Measurements from ENCODE around the gene FAM13A. TPM values are rescaled to one million over a fixed set of nuclear protein-coding genes. Genes with fewer than 3 reads are reported as not detected.

The FAM13A gene
- total and polyA plus RNA-seq, 10 donors: 2.7 to 24.9 (median 18.3) TPM

DNA sequence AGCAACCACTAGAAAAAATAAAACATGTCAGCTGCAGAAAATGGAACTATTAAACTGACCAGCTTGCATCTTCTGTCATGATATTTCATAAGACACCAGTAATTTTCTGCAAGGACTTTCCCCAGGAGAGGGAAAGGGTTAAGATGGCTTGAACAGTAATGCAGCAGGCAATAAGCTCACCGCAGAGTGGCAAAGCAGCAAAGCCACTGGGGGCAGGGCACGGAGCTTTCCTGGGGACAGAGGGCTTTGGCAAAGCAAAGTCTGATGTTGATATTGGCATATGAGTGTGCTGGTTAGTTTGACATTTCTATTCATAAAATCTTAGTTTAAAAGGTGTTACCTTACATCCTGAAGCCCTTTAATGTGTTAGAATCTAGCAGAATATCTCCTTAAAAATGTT is 304.2 kb downstream of the FAM13A start:
- Histone ChIP-seq H3K27ac (no peak overlapping the region), H3K27me3 (replicated peaks in 1 of 7) (no peaks in the 10 kb centered on the region), H3K36me3 (peaks cover 0 to 68% (median 24%) of the 10 kb centered on the region in 6 donors), H3K9me3 (no peaks in the 10 kb centered on the region), H3K4me3 (no peak overlapping the region), H3K4me1 (no peaks in the 10 kb centered on the region)
- intact Hi-C loops (cut with DNase I; ENCODE audit: low total_unique reads): no loop called here
- DNase-seq: no peak
- TF ChIP-seq POLR2A (IDR thresholded peaks at IDR 0.05): no peak
- TF ChIP-seq POLR2AphosphoS5 (IDR thresholded peaks at IDR 0.05): no peak
- TF ChIP-seq, protein P1, sequence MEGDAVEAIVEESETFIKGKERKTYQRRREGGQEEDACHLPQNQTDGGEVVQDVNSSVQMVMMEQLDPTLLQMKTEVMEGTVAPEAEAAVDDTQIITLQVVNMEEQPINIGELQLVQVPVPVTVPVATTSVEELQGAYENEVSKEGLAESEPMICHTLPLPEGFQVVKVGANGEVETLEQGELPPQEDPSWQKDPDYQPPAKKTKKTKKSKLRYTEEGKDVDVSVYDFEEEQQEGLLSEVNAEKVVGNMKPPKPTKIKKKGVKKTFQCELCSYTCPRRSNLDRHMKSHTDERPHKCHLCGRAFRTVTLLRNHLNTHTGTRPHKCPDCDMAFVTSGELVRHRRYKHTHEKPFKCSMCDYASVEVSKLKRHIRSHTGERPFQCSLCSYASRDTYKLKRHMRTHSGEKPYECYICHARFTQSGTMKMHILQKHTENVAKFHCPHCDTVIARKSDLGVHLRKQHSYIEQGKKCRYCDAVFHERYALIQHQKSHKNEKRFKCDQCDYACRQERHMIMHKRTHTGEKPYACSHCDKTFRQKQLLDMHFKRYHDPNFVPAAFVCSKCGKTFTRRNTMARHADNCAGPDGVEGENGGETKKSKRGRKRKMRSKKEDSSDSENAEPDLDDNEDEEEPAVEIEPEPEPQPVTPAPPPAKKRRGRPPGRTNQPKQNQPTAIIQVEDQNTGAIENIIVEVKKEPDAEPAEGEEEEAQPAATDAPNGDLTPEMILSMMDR (IDR thresholded peaks at IDR 0.05 in 8 of 11, conservative IDR thresholded peaks at IDR 0.05 in 3 of 11): no peak
- 79 to 92% (median 83%) methylated on average over 2 of the region's 2 CpGs for WGBS, 5 donors

DNA sequence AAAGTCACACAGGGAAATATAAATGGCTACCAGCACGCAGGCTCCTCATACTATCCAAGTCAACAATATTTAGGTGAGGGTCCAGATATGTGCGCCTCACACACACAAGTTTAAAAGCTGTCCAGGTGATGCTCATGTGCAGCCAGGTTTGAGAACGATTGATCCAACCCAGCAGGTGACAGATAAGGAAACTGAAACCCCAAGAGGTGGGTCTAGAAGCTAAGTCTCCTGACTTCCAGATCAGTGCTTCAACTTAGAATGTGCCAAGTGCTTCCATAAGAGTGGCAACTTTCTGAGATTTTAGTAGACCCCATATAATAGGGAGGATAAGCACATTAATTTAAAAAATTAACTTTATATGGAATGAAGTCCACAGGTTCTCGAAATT is 304.9 kb downstream of the FAM13A start:
- Histone ChIP-seq H3K4me3 (no peak overlapping the region), H3K36me3 (peaks cover 0 to 72% (median 27%) of the 10 kb centered on the region in 6 donors), H3K9me3 (no peaks in the 10 kb centered on the region), H3K27ac (no peak overlapping the region), H3K27me3 (replicated peaks in 1 of 7) (no peaks in the 10 kb centered on the region), H3K4me1 (no peaks in the 10 kb centered on the region)
- intact Hi-C loops (cut with DNase I; ENCODE audit: low total_unique reads): no loop called here
- no peak for DNase-seq
- TF ChIP-seq, protein P1 (IDR thresholded peaks at IDR 0.05 in 8 of 11, conservative IDR thresholded peaks at IDR 0.05 in 3 of 11): no peak
- TF ChIP-seq POLR2AphosphoS5 (IDR thresholded peaks at IDR 0.05) (no peak), POLR2A (IDR thresholded peaks at IDR 0.05) (no peak)
- 84 to 92% (median 90%) methylated on average over 4 of the region's 4 CpGs for WGBS, 5 donors

DNA sequence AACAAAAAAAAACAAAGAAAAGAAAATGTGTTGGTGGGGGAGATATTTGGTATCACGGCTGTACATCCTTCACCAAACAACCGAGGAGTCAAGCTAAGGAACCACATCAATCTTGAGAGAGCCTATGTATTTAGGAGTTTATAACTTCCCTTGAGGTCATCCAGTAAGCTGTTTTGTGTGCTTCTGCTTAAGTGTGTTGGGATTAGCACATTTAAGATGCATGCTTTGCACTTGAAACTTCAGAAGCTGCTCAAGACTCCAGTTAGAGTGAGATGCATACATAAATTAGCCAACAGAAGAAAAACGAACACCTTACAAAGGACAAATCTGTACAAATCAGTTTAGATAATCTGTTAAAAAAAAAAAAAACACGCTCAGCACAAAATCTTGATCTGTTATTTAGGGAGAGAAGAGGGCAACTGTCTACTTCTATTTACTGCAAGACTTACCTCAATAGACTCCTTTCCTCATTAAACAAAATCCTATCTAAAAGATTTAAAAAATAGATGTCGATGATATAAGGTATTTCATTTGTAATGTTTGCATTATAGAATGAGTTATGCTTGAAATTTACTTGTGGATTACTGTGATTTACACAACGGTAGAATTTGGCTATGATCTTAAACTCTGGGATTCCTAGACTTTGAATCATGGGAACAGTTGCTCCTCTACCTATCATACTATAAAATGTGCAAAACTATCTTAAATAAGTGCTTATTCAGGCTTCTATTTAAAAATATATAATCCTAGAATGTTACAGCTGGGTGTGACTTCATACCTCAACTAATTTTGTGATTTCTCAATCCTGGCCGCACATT is 305.5 kb downstream of the FAM13A start:
- Histone ChIP-seq H3K27ac (no peak overlapping the region), H3K4me3 (no peak overlapping the region), H3K27me3 (replicated peaks in 1 of 7) (no peaks in the 10 kb centered on the region), H3K4me1 (no peaks in the 10 kb centered on the region), H3K36me3 (peaks cover 0 to 78% (median 27%) of the 10 kb centered on the region in 6 donors), H3K9me3 (no peaks in the 10 kb centered on the region)
- intact Hi-C loops (cut with DNase I; ENCODE audit: low total_unique reads): no loop called here
- TF ChIP-seq POLR2AphosphoS5 (IDR thresholded peaks at IDR 0.05) (no peak), POLR2A (IDR thresholded peaks at IDR 0.05) (no peak)
- TF ChIP-seq, protein P1 (IDR thresholded peaks at IDR 0.05 in 8 of 11, conservative IDR thresholded peaks at IDR 0.05 in 3 of 11): no peak
- DNase-seq: no peak
- 90 to 97% (median 92%) methylated on average over 7 of the region's 7 CpGs for WGBS, 5 donors

DNA sequence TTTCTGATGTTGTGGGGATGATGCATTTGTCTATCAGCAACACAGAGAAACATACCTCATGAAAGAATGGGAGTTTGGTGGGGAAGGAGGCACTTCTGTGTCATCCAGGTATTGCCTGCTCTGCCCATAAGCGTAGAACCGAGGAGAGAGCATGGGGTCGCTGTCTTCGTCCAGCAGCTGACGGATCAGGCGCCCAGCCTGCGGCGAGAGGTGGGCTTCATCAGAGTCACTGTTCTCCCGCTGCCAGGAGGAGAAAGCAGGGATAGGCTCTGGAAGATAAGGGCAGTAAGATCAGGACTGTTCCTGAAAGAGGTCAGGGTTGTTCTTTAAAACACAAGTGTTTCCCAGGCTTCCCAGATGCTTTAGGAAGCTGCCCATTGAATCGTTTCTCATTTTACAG is 306.6 kb downstream of the FAM13A start:
- 90 to 96% (median 95%) methylated on average over 10 of the region's 10 CpGs for WGBS, 5 donors
- Histone ChIP-seq H3K36me3 (peaks cover 0 to 89% (median 27%) of the 10 kb centered on the region in 6 donors), H3K9me3 (no peaks in the 10 kb centered on the region), H3K4me3 (no peak overlapping the region), H3K27ac (no peak overlapping the region), H3K4me1 (no peaks in the 10 kb centered on the region), H3K27me3 (replicated peaks in 1 of 7) (no peaks in the 10 kb centered on the region)
- TF ChIP-seq POLR2AphosphoS5 (IDR thresholded peaks at IDR 0.05) (no peak), POLR2A (IDR thresholded peaks at IDR 0.05) (no peak)
- TF ChIP-seq, protein P1 (IDR thresholded peaks at IDR 0.05 in 8 of 11, conservative IDR thresholded peaks at IDR 0.05 in 3 of 11): no peak
- DNase-seq: no peak
- intact Hi-C loops (cut with DNase I; ENCODE audit: low total_unique reads): no loop called here
